ENCODE results near the gene HCN1.
"Not testable (repeated sequence)": the region's sequence is repeated elsewhere in the genome, so short reads cannot be mapped to it uniquely, and the experiment has no call there.

HCN1 gene

GRCh38 chr5:45411971-45412612, 284.1 kb downstream of the HCN1 start:
- no peak for DNase-seq

GRCh38 chr5:45410304-45410995, 285.7 kb downstream of the HCN1 start:
- DNase-seq: no peak

- DNase-seq: no peak
These were observed 288.1 kb downstream of the HCN1 start for GRCh38 chr5:45408067-45408466.

GRCh38 chr5:45402804-45403455, 293.2 kb downstream of the HCN1 start:
- no peak for DNase-seq

GRCh38 chr5:45399041-45399440, 297.1 kb downstream of the HCN1 start:
- no peak for DNase-seq

GRCh38 chr5:45385321-45386058, 310.7 kb downstream of the HCN1 start:
- no peak for DNase-seq

- no peak for DNase-seq
These were observed 312.2 kb downstream of the HCN1 start for GRCh38 chr5:45383985-45384384.

GRCh38 chr5:45382583-45382982, 313.6 kb downstream of the HCN1 start:
- DNase-seq: no peak

GRCh38 chr5:45376417-45376816, 319.8 kb downstream of the HCN1 start:
- DNase-seq: no peak

GRCh38 chr5:45372629-45373028, 323.6 kb downstream of the HCN1 start:
- no peak for DNase-seq

- not testable (repeated sequence) for DNase-seq
These were observed 324.8 kb downstream of the HCN1 start for GRCh38 chr5:45371423-45371822.

GRCh38 chr5:45355189-45355992, 340.8 kb downstream of the HCN1 start:
- DNase-seq: no peak

GRCh38 chr5:45336464-45336863, 359.7 kb downstream of the HCN1 start:
- no peak for DNase-seq

- no peak for DNase-seq
These were observed 360.2 kb downstream of the HCN1 start for GRCh38 chr5:45335978-45336377.

GRCh38 chr5:45335346-45335745, 360.8 kb downstream of the HCN1 start:
- no peak for DNase-seq

GRCh38 chr5:45334939-45335338, 361.2 kb downstream of the HCN1 start:
- DNase-seq: no peak

- DNase-seq: not testable (repeated sequence)
These were observed 383.6 kb downstream of the HCN1 start for GRCh38 chr5:45312627-45313026.

- no peak for DNase-seq
These were observed 400.9 kb downstream of the HCN1 start for GRCh38 chr5:45295231-45295630.

- DNase-seq: no peak
These were observed 407.4 kb downstream of the HCN1 start for GRCh38 chr5:45288746-45289145.

- DNase-seq: no peak
These were observed 411.7 kb downstream of the HCN1 start for GRCh38 chr5:45284436-45284835.

GRCh38 chr5:45281081-45281480, 415.1 kb downstream of the HCN1 start:
- no peak for DNase-seq

- DNase-seq: no peak
These were observed 417.1 kb downstream of the HCN1 start for GRCh38 chr5:45279109-45279508.

- DNase-seq: no peak
These were observed 418.3 kb downstream of the HCN1 start for GRCh38 chr5:45277860-45278259.
